Measurements from ENCODE around the gene CDK14.

The CDK14 gene

GRCh38 chr7:91079487-91079886, 483.4 kb downstream of the CDK14 start:
- no peak for DNase-seq

GRCh38 chr7:91080351-91080750, 484.2 kb downstream of the CDK14 start:
- no peak for DNase-seq

- DNase-seq: no peak
Observed at GRCh38 chr7:91082038-91082437, 485.9 kb downstream of the CDK14 start.

- no peak for DNase-seq
Observed at GRCh38 chr7:91082852-91083495, 486.9 kb downstream of the CDK14 start.

- no peak for DNase-seq
Observed at GRCh38 chr7:91083855-91084644, 487.9 kb downstream of the CDK14 start.

GRCh38 chr7:91085175-91085574, 489.1 kb downstream of the CDK14 start:
- no peak for DNase-seq

GRCh38 chr7:91086200-91086599, 490.1 kb downstream of the CDK14 start:
- DNase-seq: no peak

- DNase-seq: no peak
Observed at GRCh38 chr7:91088156-91088555, 492.0 kb downstream of the CDK14 start.

GRCh38 chr7:91088691-91089090, 492.6 kb downstream of the CDK14 start:
- no peak for DNase-seq

- DNase-seq: no peak
Observed at GRCh38 chr7:91089382-91089963, 493.4 kb downstream of the CDK14 start.

- DNase-seq: no peak
Observed at GRCh38 chr7:91090684-91091083, 494.6 kb downstream of the CDK14 start.

GRCh38 chr7:91091631-91092030, 495.5 kb downstream of the CDK14 start:
- DNase-seq: no peak

GRCh38 chr7:91093181-91093580, 497.1 kb downstream of the CDK14 start:
- no peak for DNase-seq

- no peak for DNase-seq
Observed at GRCh38 chr7:91098566-91098965, 502.4 kb downstream of the CDK14 start.

GRCh38 chr7:91103363-91103762, 507.2 kb downstream of the CDK14 start:
- DNase-seq: no peak

GRCh38 chr7:91107460-91107859, 511.3 kb downstream of the CDK14 start:
- no peak for DNase-seq

GRCh38 chr7:91109200-91109599, 513.1 kb downstream of the CDK14 start:
- no peak for DNase-seq

GRCh38 chr7:91112902-91113341, 516.8 kb downstream of the CDK14 start:
- no peak for DNase-seq

GRCh38 chr7:91114232-91114631, 518.1 kb downstream of the CDK14 start:
- DNase-seq: no peak

GRCh38 chr7:91126762-91127161, 530.6 kb downstream of the CDK14 start:
- no peak for DNase-seq

GRCh38 chr7:91127325-91127724, 531.2 kb downstream of the CDK14 start:
- DNase-seq: no peak

- no peak for DNase-seq
Observed at GRCh38 chr7:91127959-91128358, 531.8 kb downstream of the CDK14 start.

GRCh38 chr7:91128683-91129348, 532.7 kb downstream of the CDK14 start:
- no peak for DNase-seq

- no peak for DNase-seq
Observed at GRCh38 chr7:91135300-91135699, 539.2 kb downstream of the CDK14 start.
